ENCODE measurements around the gene SLC28A3. TPM values are rescaled to one million over a fixed set of nuclear protein-coding genes. Genes with fewer than 3 reads are reported as not detected.

Gene SLC28A3
- total and polyA plus RNA-seq, 10 of the 15 experiments (the other 5 are each of a cell fraction or from before 2014, with no cell fraction given) = 0.03 to 0.39 (median 0.07) TPM; not detected in 2

DNA sequence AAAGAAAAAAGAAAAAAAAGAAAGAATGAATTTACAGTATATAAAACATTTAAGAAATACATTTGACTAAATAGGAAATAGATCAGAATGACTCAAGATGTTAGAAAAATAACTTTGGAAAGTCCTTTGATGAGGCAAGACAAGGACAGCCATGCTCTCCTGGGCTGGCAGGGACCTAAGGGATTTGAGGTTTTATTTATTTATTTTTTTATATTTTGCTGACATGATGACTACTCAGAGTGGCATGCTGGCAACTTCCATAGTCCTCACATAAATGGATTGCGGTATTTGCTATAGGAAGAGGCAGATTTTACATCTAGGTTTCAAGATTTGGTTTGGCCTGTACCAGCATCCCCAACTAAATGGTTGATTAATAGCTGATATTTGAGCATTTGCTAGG lies 17.7 kb downstream of the SLC28A3 start:
- no peak overlapping the region for H3K4me3 ChIP-seq
- ChIA-PET POLR2A (no interaction called here), SMC1A (ENCODE audit: uncharacterized antibody, unreplicated experiment) (no interaction called here), CTCF (interaction anchor here (0.6 to 1.1 kb wide), 2 partner anchors 62 to 702 kb away, joined by 3 to 4 read pairs; no protein-coding TSS in a partner anchor), RAD21 (ENCODE audit: unreplicated experiment) (no interaction called here)
- H3K79me2 ChIP-seq (ENCODE audit: control insufficient read depth, insufficient read depth, low read length) = no peaks in the 10 kb centered on the region
- no peak for DNase-seq (ENCODE audit: low read depth, low spot score)
- no TSS peak for BruUV-seq (replicated peaks)
- no peaks in the 10 kb centered on the region for H3K4me1 ChIP-seq (ENCODE audit: control insufficient read depth, insufficient read depth, low read length)
- H3K27ac ChIP-seq (ENCODE audit: control insufficient read depth, insufficient read depth) = no peak overlapping the region
- no peak overlapping the region for H3K9ac ChIP-seq (ENCODE audit: control insufficient read depth, insufficient read depth, low read length)
- FAIRE-seq = no peak
- no peaks in the 10 kb centered on the region; the same call in 2 of the 3 replicates for H3K9me3 ChIP-seq (replicated peaks; ENCODE audit: control insufficient read depth, insufficient read depth, low read length)
- no peaks in the 10 kb centered on the region for H3K36me3 ChIP-seq (ENCODE audit: control insufficient read depth in 2 of 2, insufficient read depth in 2 of 2, low read length in 1 of 2)
- WGBS (ENCODE audit: insufficient coverage, insufficient replicate concordance, low lambda C conversion rate, missing lambda C conversion rate) = 53% methylated on average over 1 of the region's 1 CpG
- no peak overlapping the region for H2AFZ ChIP-seq (ENCODE audit: control insufficient read depth, low read depth, low read length)
- intact Hi-C loops (cut with micrococcal nuclease; ENCODE audit: unreplicated experiment) (no loop called here), in situ Hi-C loops (cut with MboI) (no loop called here)
- no peaks in the 10 kb centered on the region for H3K27me3 ChIP-seq (replicated peaks in 1 of 2; ENCODE audit: control insufficient read depth in 2 of 2, insufficient read depth in 2 of 2, low read length in 1 of 2)
- TF ChIP-seq LARP7 (IDR thresholded peaks at IDR 0.05) (no peak), PML (IDR thresholded peaks at IDR 0.05; ENCODE audit: low read length) (no peak), HDGF (IDR thresholded peaks at IDR 0.05) (no peak), FOXK2 (IDR thresholded peaks at IDR 0.05) (no peak), GATAD2B (conservative IDR thresholded peaks at IDR 0.05; ENCODE audit: low read depth) (no peak), CBX3 (IDR thresholded peaks at IDR 0.05; ENCODE audit: borderline replicate concordance, low read depth) (no peak), CTCF (IDR thresholded peaks at IDR 0.05 in 2 of 3, conservative IDR thresholded peaks at IDR 0.05 in 1 of 3; ENCODE audit: control insufficient read depth in 2 of 3, extremely low read depth in 1 of 3, insufficient read depth in 1 of 3, low read depth in 3 of 3, low read length in 3 of 3) (no peak), CHD2 (IDR thresholded peaks at IDR 0.05; ENCODE audit: borderline replicate concordance, low read depth, low read length) (no peak), TCF3 (IDR thresholded peaks at IDR 0.05; ENCODE audit: borderline replicate concordance, insufficient read depth, low read depth, low read length) (no peak), POLR2A (IDR thresholded peaks at IDR 0.05; ENCODE audit: low read depth, low read length) (no peak), POLR2AphosphoS2 (IDR thresholded peaks at IDR 0.05; ENCODE audit: low read depth, low read length) (no peak)
- no peak for ATAC-seq
- H3K4me2 ChIP-seq (ENCODE audit: control insufficient read depth, insufficient read depth) = no peak overlapping the region
- no peaks in the 10 kb centered on the region for H4K20me1 ChIP-seq (ENCODE audit: control insufficient read depth, insufficient read depth)

Data from GM12878 (cell line).